PC-3 (cell line): Measurements from ENCODE around the gene QPRT.

Source experiments
- EZH2phosphoT487 ChIP-seq: fragments of 300-600 bp; sonication (generic); IDR thresholded peaks from 2 replicates; pipeline ENCODE4 v1.6.1; 2018; ENCODE audit warnings: mild to moderate bottlenecking, antibody characterized with exemption, low read length, borderline replicate concordance
- TF ChIP-seq, protein P1 (sequence below): fragments of 300-600 bp; sonication (generic); conservative IDR thresholded peaks from 2 replicates; pipeline ENCODE4 v1.5.1; 2017; ENCODE audit warnings: antibody characterized with exemption, low read depth, mild to moderate bottlenecking, low read length

DNA sequence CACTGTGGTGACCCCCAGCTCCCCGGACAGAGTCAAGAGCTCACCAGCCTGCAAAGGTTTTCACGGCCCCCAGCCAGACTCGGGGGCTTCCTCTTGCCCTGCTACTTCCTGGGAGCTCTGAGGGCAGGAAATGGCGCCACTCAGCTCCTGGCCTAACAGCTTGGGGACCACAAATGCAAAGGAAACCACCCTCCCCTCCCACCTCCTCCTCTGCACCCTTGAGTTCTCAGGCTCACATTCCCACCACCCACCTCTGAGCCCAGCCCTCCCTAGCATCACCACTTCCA is 16.3 kb upstream of the QPRT start:
- TF ChIP-seq, protein P1, sequence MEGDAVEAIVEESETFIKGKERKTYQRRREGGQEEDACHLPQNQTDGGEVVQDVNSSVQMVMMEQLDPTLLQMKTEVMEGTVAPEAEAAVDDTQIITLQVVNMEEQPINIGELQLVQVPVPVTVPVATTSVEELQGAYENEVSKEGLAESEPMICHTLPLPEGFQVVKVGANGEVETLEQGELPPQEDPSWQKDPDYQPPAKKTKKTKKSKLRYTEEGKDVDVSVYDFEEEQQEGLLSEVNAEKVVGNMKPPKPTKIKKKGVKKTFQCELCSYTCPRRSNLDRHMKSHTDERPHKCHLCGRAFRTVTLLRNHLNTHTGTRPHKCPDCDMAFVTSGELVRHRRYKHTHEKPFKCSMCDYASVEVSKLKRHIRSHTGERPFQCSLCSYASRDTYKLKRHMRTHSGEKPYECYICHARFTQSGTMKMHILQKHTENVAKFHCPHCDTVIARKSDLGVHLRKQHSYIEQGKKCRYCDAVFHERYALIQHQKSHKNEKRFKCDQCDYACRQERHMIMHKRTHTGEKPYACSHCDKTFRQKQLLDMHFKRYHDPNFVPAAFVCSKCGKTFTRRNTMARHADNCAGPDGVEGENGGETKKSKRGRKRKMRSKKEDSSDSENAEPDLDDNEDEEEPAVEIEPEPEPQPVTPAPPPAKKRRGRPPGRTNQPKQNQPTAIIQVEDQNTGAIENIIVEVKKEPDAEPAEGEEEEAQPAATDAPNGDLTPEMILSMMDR: no peak
- no peak for TF ChIP-seq EZH2phosphoT487
